ENCODE data around the gene PCBP4.
"Not testable (repeated sequence)": the region's sequence is repeated elsewhere in the genome, so short reads cannot be mapped to it uniquely, and the experiment has no call there.

PCBP4 gene

GRCh38 chr3:51935886-51936755 lies 31.1 kb downstream of the PCBP4 start:
- DNase-seq = no peak

- no peak for DNase-seq
Measured at GRCh38 chr3:51934991-51935885, 32.0 kb downstream of the PCBP4 start.

GRCh38 chr3:51934139-51934850 lies 33.0 kb downstream of the PCBP4 start:
- no peak for DNase-seq

GRCh38 chr3:51933471-51934138 lies 33.6 kb downstream of the PCBP4 start:
- DNase-seq = no peak

- DNase-seq = no peak
Measured at GRCh38 chr3:51932471-51933370, 34.5 kb downstream of the PCBP4 start.

GRCh38 chr3:51931756-51932155 lies 35.5 kb downstream of the PCBP4 start:
- no peak for DNase-seq

DNA sequence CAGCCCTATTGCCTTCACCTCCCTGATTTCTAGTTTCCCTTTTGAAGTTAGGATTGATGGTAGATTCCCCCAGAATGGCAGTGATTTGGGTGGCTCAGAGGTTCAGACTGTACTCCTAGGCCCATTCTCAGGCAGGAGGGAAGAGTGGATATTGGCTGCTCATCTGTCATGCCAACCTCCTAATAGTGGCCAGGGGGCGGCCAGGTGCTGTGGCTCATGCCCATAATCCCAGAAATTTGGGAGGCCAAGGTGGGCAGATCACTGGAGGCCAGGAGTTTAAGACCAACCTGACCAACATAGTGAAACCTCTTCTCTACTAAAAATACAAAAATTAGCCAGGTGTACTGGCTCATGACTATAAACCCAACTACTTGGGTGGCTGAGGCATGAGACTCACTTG lies 36.8 kb downstream of the PCBP4 start:
- DNase-seq = no peak

- DNase-seq = no peak
Measured at GRCh38 chr3:51929420-51930003, 37.7 kb downstream of the PCBP4 start.

DNA sequence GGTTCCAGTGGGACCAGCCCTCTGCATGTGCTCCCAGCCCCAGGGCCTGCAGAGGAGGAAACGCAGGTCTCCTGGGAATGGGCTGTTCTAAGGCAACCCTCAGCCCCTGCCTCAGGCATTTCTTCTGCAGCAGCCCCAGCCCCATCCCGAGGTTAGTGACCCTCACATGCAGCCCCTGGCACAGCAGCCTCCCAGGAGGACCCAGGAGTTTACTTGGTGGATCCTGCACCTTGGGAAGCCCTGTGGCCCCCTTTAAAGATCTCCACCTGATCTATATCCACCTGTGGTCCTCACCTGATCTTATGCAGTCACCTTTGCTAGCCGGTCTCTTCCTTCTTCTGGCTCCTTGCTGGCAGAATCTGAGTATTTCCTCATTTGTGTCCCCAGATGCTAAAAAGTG lies 38.3 kb downstream of the PCBP4 start:
- not testable (repeated sequence) for DNase-seq

- DNase-seq = no peak
Measured at GRCh38 chr3:51928438-51928837, 38.8 kb downstream of the PCBP4 start.

GRCh38 chr3:51927061-51927977 lies 39.9 kb downstream of the PCBP4 start:
- DNase-seq = no peak

DNA sequence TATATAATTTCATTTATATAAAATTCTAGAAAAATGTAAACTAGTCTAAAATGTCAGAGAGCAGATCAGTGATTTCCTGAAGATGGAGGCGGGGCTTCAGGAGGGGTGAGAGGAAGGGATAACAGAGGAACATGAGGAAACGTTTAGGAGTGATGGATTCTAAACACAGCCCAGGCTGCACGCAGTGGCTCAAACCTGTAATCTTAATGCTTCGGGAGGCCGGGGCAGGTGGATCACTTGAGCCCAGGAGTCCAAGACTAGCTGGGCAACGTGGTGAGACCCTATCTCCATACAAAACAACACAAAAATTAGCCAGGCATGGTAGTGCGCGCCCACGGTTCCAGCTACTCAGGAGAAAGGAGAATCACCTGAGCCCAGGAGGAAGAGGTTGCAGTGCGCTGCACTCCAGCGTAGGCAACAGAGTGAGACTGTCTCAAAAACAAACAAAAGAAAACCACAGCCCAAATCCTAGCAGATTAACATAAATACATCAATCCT lies 46.1 kb downstream of the PCBP4 start:
- no peak for DNase-seq

GRCh38 chr3:51916418-51916817 lies 50.8 kb downstream of the PCBP4 start:
- no peak for DNase-seq

DNA sequence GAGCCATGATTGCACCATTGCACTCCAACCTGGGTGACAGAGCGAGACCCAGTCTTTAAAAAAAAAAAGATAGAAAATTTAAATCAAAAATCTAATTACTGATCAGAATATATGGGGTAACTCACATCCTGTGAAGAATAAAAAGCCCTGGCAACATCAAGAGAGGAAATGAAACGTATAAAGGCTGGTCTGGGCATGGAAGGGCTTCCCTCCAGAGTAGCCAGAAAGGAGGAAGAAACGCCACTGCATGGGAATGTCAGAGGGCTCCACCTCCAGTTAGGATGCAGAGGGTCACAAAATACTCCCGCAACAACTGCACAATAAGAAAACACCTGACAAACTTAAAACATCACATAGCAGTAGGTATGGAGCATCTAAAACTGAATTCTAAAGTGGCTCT lies 59.2 kb downstream of the PCBP4 start:
- DNase-seq = no peak
